ENCODE results near the gene FLRT1.

The FLRT1 gene

DNA sequence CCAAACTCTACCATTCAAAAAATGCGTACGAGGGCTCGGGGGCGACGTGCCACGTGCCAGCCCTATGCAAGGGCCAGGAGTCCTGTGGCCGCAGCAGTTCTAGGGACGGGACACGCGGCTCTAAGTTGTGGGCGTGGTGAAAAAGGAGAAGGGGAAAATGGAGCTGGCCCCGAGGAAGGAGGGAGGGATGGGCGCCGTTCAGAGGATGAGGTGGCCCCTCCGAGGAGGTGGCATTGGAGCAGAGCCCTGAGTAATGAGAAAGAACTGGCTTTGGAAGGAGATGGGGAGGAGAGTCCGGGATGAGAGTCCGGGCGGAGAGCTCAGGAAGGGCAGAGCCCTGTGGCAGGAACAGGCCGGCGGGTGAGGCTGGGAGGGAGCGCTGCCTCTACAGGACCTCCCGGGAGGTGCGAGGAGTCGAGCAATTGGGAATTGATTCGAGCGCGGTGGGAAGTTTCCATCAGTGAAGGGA lies 28.5 kb upstream of the FLRT1 start:
- no peak for DNase-seq

DNA sequence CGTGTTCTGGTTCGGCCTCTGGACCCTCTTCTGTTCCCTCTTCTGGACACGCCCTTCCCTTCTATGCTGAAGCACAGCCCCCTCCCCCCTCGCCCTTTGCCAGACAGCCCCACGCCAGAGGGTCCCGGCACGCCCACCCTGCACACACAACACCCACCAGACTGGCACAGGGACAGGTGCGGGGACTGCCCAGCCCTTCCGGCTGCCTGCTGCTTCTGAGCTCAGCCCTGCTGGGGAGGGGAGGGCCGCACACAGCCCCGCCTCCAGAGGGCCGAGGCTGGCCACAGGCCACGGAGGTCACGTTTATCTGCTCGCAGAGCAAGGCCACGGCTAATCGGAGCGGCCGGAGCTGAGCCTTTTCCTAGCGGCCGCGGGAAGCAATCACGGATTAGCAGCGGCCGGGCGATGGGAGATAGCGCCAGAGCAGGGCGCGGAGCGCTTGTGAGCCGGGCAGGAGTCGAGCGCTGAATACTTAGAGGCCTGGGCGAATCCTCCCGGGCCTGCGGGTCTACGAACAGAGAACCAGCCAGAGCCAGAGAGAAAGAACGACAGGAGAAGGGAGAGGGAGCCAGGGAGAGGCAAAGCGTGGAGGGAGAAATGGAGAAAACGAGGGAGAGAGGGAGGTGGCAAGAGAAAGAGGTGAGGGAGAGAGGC lies 28.0 kb upstream of the FLRT1 start:
- peak; percentile 19 for DNase-seq

DNA sequence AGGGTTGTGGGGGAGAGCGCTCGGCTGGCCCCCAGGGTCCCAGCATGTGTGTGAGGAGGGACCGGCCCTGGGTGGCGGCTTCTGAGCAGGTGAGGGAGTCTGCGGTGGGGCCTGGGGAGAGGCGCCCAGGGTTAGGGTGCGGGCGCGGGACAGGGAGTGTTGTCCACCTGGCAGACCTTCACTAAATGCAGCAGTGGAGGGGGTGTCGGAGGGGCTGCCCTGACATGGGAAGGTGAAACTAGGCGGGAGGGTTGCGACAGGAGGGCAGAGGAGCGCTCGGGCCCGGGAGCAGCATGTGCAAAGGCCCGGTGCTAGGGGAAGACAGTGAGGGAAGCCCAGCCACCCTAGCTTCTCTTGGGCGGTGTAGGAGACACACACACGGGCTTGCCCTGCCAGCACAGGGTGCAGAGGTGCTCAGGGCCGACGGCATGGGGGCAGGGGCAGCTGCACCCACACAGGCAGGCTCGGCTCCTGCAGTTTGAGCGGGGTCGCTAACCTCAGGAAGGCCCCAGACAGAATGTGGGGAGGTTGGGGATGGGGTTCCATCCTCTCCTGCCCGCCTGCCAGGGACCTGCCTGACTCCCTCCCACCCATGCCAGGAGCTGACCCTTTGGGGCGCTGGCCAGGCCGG lies 27.3 kb upstream of the FLRT1 start:
- DNase-seq: no peak

DNA sequence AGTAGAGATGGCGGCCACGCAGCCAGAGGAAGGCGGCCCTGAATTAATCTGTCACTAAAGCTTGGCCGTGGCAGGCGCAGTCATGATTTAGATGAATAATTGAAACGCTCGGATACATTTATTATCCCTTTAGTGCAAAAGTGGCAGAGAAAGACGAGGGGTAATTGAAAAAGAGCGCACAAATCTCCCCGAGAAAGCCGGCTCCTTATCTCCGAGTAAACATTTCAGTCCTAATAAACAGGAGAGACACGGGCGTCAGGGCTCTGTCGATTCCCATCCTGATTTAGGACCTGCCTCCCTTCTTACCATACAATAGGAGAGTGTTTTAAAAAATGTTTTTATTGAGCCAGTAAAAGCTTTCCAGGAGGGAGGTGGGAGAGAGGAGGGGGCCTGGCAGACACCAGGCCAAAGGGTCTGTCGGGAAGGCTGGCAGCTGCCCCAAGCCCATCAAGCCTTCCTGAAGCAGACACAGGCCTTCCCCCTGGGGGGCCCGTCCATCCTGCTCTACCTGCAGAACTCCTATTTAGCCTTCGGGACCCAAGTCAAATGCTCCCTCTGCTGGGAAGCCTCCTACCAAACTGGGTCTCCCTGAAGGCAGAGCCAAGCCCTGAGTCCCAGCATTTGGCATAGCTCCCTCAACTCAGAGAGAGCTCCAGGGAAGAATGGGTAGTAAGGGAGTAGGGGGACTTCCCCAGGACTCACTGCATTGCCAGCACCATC lies 26.7 kb upstream of the FLRT1 start:
- no peak for DNase-seq

DNA sequence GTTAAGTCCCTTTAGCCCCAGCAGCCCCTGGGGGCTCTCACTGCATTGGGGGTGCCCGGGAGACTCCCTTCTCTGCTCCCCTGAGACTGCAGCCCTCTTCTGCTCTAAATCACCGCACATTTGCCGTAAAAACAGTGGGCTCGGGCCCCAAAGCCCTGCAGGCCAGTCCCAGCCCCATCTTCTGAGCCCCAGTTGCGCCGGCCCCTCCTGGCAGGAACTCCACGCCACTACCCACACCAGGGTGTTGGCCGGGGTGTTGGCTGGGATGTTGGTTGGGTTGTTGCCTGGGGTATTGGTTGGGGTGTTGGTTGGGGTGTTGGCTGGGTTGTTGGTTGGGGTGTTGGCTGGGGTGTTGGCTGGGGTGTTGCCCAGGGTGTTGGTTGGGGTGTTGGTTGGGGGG lies 26.0 kb upstream of the FLRT1 start:
- no peak for DNase-seq

DNA sequence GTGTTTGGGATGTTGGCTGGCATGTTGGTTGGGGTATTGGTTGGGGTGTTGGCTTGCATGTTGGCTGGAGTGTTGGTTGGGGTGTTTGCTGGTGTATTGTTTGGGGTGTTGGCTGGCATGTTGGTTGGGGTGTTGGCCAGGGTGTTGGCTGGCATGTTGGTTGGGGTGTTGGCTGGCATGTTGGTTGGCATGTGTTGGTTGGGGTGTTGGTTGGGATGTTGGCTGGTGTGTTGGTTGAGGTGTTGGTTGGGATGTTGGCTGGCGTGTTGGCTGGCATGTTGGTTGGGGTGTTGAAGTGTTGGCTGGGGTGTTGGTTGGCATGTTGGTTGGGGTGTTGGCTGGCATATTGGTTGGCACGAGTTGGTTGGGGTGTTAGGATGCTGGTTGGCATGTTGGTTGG lies 24.9 kb upstream of the FLRT1 start:
- no peak for DNase-seq

DNA sequence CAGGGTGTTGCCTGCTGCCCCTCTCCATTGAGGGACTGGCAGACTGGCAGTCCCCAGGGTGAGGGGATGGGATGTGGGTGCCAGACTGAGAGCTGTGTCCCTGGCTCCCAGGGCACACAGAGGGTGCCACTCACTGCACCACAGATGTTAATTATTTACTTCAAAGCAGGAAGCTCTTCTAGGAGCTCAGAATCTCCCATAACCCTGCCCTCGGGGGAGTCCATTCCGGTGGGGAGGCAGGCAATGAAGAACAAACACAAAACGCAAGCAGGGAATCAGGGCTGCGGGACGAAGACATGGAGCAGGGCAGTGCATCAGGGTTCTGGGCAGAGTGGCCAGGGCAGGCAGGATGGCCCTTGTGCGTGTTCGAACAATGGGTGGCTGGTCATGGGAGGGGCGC lies 24.4 kb upstream of the FLRT1 start:
- DNase-seq: no peak

DNA sequence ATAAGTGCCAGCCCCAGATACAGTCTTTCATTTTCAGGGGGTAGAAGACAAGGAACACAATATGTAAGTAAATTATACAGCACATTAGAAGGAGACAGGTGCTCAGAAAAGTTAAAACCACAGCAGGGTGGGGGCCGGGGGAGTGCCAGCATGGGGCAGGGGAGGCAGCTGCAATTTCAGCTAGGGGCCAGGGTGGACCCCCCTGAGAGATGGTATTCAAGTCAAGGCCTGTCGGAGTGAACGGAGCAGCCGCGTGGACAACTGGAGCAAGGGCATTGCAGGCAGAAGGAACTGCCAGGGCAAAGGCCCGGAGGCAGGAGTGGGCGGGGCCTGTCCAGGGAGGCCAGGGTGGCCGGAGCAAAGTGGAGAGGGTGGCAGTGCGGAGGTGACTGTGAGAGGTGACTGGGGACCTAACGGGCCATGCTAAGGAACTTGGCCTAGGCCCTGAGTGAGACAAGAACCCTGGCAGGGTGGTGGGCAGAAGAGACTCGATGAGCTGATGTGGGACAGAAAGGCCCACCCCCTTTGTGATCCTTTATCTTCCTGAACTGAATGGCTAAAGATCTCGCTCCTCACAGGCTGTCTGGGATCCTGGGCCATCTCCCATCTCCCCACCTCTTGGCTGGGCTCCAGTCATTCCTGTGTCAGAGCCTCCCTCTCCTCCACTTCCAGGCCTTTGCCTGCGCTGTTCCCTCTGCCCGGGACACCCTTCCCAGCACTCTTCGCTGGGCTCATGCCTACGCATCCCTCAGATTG lies 22.4 kb upstream of the FLRT1 start:
- no peak for DNase-seq

DNA sequence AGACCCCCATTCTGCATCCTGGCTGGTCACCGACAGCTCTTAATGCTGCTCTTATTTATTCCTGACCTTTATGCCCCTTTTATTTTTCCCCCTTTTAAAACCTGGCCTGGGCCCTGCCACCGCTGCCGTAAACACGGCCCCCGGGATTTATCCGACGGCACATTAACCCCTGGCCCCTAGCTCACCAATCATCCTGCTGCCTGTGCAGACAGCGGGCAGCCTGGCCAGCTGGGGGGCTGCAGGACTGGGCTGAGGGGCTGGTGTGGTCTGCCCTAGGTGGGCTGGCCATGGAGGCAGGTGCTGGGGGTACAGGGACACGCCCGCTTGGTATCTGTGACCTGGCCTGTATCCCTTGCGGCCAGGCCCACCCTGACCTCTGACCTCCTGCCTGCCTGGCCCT lies 21.4 kb upstream of the FLRT1 start:
- DNase-seq: no peak

DNA sequence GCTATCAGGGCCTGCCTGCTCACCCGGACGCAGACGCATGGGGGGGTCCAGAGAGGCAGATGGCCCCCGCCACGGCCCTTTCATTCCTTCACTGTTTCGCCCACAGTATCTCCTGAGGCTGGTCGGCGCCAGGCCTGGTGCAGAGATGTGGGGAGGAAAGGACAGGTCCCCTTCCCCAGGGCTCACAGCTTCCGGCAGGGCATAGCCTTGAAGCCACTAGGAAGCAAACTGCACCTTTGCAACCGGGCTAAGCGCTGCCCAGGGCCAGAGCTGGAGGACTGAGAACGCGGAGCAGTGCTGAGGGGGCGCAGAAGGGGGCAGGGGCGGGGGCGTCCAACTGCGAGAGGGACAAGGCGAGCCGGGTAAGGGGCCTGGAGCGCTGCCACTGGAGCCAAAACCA lies 20.2 kb upstream of the FLRT1 start:
- no peak for DNase-seq

DNA sequence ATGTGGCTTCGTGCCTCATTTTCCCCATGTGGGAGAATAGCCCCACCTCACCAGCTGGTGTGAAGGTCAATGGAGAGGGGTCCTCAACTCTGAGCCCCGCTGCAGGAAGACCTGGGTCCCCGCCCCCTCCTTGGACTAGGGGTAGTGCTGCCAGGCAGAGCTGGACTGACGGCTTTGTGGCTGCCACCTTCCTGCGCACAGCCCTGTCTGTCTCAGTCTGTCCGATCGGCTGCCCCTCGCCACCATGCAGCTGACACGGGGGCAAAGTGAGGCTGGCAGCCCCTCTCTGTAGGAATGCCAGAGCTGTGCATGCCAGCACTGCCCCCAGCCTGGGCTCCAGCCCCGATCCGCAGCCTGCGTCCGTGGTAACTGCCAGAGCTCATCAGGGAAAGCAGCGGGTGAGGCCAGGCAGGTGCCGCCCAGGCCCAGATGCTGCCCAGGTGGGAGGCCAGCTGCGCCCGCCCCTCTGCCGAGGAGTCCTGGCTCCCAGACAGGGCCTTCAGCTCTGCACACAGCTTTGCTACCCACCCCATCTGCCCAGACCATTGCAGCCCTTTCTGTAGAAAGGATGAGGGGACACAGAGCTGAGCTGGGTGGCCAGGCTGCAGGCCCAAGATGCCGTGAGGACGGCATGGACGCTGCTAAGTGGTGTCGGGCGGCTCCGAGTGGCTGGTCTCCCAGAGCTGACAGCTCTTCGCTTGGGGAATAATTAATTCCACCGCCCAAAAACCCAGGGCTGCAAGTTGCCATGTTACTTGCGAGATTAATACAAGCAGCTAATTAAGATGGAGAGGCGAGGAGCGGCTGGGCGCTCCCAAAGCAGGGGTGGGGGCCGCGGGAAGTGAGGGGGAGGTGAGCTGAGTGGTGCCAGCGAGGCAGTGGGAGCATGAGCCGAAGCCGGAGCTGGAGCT lies 19.5 kb upstream of the FLRT1 start:
- no peak for DNase-seq

DNA sequence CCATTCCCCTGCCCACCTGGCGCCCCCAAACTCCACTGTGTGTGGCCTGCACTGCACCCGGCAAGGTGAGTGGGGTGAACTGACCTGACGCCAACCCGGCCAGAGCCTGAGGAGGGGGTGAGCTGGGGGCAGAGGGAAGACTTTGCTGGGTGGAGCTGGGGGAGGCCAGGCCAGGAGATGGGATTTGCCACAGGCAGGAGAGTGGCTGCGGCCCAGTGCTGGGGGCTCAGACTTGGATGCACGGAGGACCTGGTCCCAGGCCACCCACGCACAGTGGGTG lies 17.8 kb upstream of the FLRT1 start:
- no peak for DNase-seq

DNA sequence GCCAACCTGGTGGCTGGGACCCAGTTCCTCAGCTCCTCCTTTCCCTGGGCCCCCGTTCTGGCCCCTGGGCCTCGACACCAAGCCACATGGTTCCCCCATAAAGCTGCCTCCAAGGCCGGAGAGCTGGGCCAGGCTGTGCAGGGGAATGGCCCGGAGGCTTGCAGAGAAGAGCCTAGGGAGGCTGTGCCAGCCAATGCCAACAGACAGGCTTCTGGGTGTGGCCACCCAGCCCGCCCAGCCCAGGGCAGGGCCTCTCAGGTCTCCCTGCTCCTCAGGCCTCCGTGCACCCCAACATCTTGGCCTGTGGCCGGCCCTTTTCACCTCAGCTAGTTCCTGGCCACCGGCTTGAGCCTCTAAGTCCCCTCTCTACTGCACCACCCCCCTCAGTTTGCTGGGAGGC lies 17.4 kb upstream of the FLRT1 start:
- DNase-seq: no peak

DNA sequence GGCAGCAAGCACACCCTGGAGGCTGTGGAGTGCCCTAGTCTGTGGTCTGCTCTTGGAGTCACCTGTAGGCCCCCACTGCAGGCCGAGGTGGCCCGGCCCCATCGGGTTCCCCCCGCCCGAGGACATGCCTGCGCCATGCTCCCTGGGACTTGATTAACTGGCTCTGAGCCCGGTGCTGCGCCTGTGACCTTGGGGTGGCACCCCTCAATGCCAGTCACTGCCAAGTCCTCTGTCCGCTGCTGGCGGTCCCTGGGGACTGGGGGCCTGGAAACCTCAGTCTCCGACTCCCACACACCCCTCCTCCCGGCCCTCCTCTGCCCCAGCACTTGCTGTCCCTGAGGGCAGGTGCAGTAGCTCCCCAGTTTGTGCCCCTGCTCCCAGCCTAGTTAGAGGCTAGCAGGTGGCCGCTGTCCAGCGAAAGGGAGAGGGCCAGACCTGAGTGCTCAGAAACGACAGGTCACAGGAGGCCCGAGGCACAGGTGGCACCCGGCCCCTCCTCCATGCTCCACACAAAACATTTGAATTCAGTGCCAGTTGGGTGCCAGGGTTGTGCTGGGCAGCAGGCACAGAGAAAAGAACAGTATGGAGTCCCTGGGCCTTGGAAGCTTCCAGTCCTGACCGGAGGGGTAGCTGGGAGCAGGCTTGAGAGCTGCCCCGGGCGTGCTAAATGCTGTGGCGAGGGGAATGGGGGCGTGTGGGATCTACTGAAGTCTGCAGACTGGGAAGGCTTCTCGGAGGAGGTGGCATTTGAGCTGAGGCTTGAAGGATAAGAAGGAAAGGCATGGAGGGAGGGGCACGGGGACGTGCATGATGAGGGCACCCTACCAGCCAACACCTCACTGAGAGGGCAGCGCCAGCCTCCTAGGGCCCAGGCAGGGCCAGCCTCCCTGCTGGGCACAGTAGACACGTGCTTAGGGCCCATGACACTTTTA lies 16.4 kb upstream of the FLRT1 start:
- peak; percentile 41 for DNase-seq

DNA sequence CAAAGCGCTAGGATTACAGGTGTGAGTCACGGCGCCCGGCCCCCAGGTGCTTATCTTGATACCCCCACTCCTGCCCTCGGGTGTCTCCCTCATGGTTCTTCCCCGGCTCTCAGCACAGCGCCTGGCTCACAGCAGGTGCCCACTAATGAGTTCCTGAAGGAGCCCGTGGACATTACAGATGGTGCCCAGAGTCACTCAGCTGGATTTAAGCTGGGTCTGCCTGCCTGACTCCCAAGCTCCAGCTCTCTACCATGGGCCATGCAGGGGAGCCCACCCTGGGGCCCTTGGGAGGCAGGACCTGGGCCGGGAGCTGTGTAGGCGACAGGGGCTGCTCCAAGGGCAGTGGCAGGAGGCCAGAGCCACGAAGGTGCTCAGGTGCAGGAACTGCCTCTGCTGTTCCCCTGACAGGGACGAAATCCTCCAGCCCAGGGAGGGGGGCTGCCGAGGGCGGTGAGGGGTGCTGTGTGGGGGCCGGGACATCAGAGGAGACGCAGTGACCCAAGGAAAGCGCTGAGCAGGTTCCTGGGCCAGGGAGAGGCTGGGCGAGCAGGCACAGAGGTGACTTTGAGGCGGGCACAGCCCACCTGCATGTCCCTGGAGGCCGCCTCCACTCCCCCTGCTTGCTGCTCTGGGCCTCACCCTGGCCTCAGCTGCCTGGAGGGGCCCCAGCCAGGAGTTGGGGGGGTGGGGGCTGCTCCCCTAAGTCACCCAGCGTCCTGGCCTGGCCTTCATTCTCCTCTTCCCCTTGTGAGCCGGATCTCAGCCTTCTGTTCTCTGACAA lies 14.6 kb upstream of the FLRT1 start:
- DNase-seq: no peak

DNA sequence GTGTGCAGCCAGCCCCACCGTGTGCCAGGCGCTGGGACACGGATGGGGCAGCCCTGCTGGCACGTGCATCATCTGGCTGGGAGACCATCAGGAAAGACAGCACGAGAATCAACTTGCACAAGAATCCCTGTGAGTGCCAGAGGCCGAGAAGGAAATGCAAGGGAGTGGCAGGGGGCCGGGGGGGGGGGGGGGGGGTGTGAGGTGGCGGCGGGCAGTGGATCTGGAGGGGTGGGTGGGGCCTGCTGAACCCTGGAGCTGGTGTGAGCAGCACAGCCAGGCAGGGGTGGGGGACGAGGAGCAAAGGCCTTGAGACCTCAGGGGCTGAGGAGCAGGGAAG lies 14.0 kb upstream of the FLRT1 start:
- DNase-seq: no peak

DNA sequence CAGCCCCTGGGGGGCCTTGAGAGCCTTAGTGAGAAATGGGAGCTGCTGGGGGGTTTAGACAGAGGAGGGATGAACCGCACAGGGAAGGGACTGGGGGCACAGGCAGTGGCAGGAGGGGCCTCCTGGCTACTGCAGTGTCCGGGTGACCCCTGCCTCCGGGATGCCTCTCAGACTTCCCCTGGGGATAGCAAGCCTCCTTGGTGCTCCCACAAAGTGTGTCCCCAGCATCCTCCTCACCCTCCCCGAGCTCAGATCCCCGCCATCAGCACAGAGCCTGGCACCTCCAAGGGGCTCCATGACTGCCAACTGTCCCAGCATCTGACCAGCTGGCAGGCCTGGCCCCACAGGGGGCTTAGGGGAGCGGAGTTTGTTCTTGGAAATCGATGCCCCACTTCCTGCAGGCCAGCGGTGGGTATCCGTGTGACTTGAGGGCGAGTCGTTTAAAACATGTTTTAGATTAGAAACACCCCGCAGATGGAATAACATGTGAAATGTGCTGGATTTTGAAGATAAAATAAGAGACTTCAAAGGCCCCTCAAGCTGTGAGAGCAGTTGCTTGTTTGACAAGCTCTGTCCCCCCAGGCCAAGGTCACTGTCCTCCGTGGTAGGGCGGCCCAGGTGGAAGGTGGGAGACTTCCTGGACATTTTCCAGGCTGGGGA lies 13.5 kb upstream of the FLRT1 start:
- DNase-seq: no peak

DNA sequence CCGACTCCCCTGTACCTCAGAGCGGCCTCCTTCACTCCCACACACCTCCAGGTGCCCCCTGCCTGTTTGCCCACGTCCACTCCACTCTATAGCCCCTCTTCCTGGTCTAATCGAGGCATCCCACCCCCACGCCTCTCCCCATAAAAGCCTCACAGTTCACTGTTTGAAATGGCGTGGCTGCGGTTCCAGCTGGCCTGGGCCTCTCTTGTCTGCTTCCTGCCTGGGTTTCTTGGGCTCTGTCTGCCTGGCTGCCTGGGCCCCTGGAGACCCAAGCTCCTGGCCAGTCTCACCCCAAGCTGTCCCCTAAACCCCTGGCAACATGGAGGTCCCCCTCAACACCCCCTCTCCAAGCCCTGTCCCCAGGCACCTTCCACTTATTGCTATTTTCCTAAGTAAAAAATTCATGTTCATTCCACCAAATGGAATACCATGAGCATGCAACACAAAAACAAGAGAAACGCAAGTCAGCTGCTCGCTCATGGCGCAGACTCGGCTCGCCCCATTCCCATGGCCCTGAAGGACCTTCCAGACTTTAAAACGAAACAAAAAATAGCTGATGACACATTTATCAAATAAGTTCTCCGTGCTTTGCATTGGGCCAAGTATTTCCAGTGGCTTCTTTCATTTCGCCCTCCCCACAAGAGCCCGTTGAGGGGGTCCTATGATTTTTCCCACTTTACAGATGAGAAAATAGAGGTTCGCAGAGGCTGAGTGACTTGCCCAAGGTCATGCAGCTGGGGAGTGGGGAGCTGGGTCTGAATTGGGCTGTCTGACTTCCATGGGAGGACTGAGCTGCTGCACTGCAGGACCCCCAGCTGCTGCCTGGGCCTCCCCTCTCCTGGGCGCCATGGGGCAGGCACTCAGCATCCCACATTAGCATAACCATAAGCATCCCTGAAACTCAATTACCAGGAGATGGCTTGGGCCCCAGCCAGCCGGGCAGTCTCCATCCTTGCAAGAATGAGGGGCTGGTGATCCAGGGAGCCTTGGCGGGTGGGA lies 11.7 kb upstream of the FLRT1 start:
- DNase-seq: no peak

DNA sequence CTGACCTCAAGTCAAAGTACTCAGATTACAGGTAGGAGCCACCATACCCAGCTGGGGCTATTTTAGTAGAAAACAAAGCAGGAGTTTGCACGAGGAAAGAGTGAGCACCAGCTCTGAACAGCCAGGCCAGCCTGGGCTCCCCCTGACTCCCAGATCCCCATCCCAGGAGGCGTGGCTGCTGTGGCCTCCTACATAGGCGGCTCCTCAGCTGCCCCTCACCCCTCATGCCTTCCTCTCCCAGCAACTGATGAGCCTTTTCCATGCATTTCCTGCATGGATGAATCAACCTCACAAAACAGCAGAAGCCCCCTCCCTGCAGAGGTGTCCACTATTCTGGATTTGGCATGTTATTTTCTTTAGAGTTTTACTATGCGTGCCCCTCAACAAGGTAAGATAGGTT lies 10.5 kb upstream of the FLRT1 start:
- no peak for DNase-seq

All from NCI-H1092 treated with DMSO at 0.1 percent for 48 hours (cell line).